HepG2 (cell line): ENCODE results near the gene FBXO10. TPM values are rescaled to one million over a fixed set of nuclear protein-coding genes. Genes with fewer than 3 reads are reported as not detected.

Source experiments
- AGO1 ChIP-seq: fragments of 200-400 bp; formaldehyde crosslinking; IDR thresholded peaks from 2 replicates; pipeline ENCODE4 v1.6.1; 2017; ENCODE audit warnings: mild to moderate bottlenecking, low read depth, low read length, moderate library complexity; ENCODE audit not compliant: poor library complexity, severe bottlenecking
- ELF3 ChIP-seq: IDR thresholded peaks from 2 replicates; pipeline ENCODE4 v1.6.1; 2016; ENCODE audit warnings: missing genetic modification reagents, missing compliant biosample characterization
- GABPB1 ChIP-seq: IDR thresholded peaks from 2 replicates; pipeline ENCODE4 v1.6.1; 2016; ENCODE audit warnings: mild to moderate bottlenecking, missing genetic modification reagents, moderate library complexity, missing compliant biosample characterization
- HOXD1 ChIP-seq: sonication (generic); formaldehyde crosslinking; IDR thresholded peaks from 2 replicates; pipeline ENCODE4 v1.5.0; 2020; ENCODE audit warnings: missing genetic modification reagents
- KDM4B ChIP-seq: sonication (generic); formaldehyde crosslinking; IDR thresholded peaks from 2 replicates; pipeline ENCODE4 v1.4.0; 2020; ENCODE audit warnings: missing genetic modification reagents
- MEF2D ChIP-seq: sonication (generic); formaldehyde crosslinking; IDR thresholded peaks from 2 replicates; pipeline ENCODE4 v1.5.1; 2020; ENCODE audit warnings: mild to moderate bottlenecking, missing genetic modification reagents
- PHF20 ChIP-seq: sonication (generic); formaldehyde crosslinking; IDR thresholded peaks from 2 replicates; pipeline ENCODE4 v1.5.0; 2020; ENCODE audit warnings: mild to moderate bottlenecking, missing genetic modification reagents
- SIX4 ChIP-seq: sonication (generic); formaldehyde crosslinking; IDR thresholded peaks from 2 replicates; pipeline ENCODE4 v1.4.0; 2020; ENCODE audit warnings: missing genetic modification reagents
- SRSF9 ChIP-seq: fragments of 200-400 bp; formaldehyde crosslinking; IDR thresholded peaks from 2 replicates; pipeline ENCODE4 v1.6.1; 2018; ENCODE audit warnings: borderline replicate concordance, mild to moderate bottlenecking, low read depth, low read length; ENCODE audit not compliant: insufficient read depth, poor library complexity, severe bottlenecking
- TAF15 ChIP-seq: fragments of 200-400 bp; formaldehyde crosslinking; IDR thresholded peaks from one replicate; pipeline ENCODE4 v1.6.1; 2018; ENCODE audit warnings: mild to moderate bottlenecking, low read depth, low read length; ENCODE audit not compliant: poor library complexity, severe bottlenecking
- TBX2 ChIP-seq: sonication (generic); formaldehyde crosslinking; IDR thresholded peaks from 2 replicates; pipeline ENCODE4 v1.5.0; 2020; ENCODE audit warnings: missing genetic modification reagents, mild to moderate bottlenecking, borderline replicate concordance
- TMF1 ChIP-seq: sonication (generic); formaldehyde crosslinking; IDR thresholded peaks from 2 replicates; pipeline ENCODE4 v1.8.1; 2022; ENCODE audit warnings: low read depth, missing genetic modification reagents
- ZIK1 ChIP-seq: sonication (generic); formaldehyde crosslinking; IDR thresholded peaks from 2 replicates; pipeline ENCODE4 v1.5.0; 2020; ENCODE audit warnings: mild to moderate bottlenecking, low read depth, missing genetic modification reagents, borderline replicate concordance
- ZNF160 ChIP-seq: sonication (generic); formaldehyde crosslinking; IDR thresholded peaks from 2 replicates; pipeline ENCODE4 v1.8.0; 2022; ENCODE audit warnings: mild to moderate bottlenecking, inconsistent platforms, missing genetic modification reagents
- ZNF225 ChIP-seq: sonication (generic); formaldehyde crosslinking; IDR thresholded peaks from 2 replicates; pipeline ENCODE4 v1.4.0; 2020; ENCODE audit warnings: mild to moderate bottlenecking, missing genetic modification reagents
- ZNF251 ChIP-seq: sonication (generic); formaldehyde crosslinking; IDR thresholded peaks from 2 replicates; pipeline ENCODE4 v1.9.0; 2021; ENCODE audit warnings: mild to moderate bottlenecking, missing genetic modification reagents
- ZNF496 ChIP-seq: sonication (generic); formaldehyde crosslinking; IDR thresholded peaks from 2 replicates; pipeline ENCODE4 v1.8.1; 2023; ENCODE audit warnings: mild to moderate bottlenecking, moderate library complexity, missing genetic modification reagents; ENCODE audit not compliant: insufficient replicate concordance
- ZNF569 ChIP-seq: sonication (generic); formaldehyde crosslinking; IDR thresholded peaks from 2 replicates; pipeline ENCODE4 v1.5.0; 2020; ENCODE audit warnings: mild to moderate bottlenecking, missing genetic modification reagents, moderate library complexity, borderline replicate concordance
- ZNF713 ChIP-seq: sonication (generic); formaldehyde crosslinking; IDR thresholded peaks from 2 replicates; pipeline ENCODE4 v1.4.0; 2020; ENCODE audit warnings: mild to moderate bottlenecking, missing genetic modification reagents
- ZNF781 ChIP-seq: sonication (generic); formaldehyde crosslinking; IDR thresholded peaks from 2 replicates; pipeline ENCODE4 v1.5.1; 2020; ENCODE audit warnings: borderline replicate concordance, mild to moderate bottlenecking, missing genetic modification reagents; ENCODE audit errors: not compliant biosample characterization
- ZNF839 ChIP-seq: sonication (generic); formaldehyde crosslinking; IDR thresholded peaks from 2 replicates; pipeline ENCODE4 v1.4.0; 2020; ENCODE audit warnings: missing genetic modification reagents, mild to moderate bottlenecking, borderline replicate concordance
- polyA plus RNA-seq, 8 experiments: library from polyadenylated mRNA; depleted of rRNA in 3 of 8; stranded (reverse) in 7 of 8; unstranded in 1 of 8; fragments of >200 nt; fragmentation: Illumina TruSeq in 4 of 8; extraction: Trizol in 4 of 8; gene quantifications; 2 replicates each; pipeline versions ENCODE4 v1.2.1 to v1.2.3, GENCODE V29; 2011 to 2016; ENCODE audit warnings: low read depth in 4 of 8, missing spikeins in 1 of 8, mixed read lengths in 1 of 8; ENCODE audit not compliant: insufficient read depth in 1 of 8
- total RNA-seq, 5 experiments: library from RNA; depleted of rRNA; stranded (reverse); fragments of >200 nt; fragmentation: Illumina TruSeq; extraction: Trizol; gene quantifications; 2 replicates each; pipeline ENCODE4 v1.2.3, GENCODE V29; 2016; ENCODE audit warnings: low read depth in 1 of 5
- TF ChIP-seq, protein P1 (sequence below): IDR thresholded peaks from 2 replicates; pipeline ENCODE4 v1.6.1; 2016; ENCODE audit warnings: low read depth, control low read depth
- TF ChIP-seq, protein P2 (sequence below): sonication (generic); formaldehyde crosslinking; IDR thresholded peaks from 2 replicates; pipeline ENCODE4 v1.8.1; 2022; ENCODE audit warnings: low read depth, mild to moderate bottlenecking, missing genetic modification reagents
- TF ChIP-seq, protein P3 (sequence below): sonication (generic); formaldehyde crosslinking; IDR thresholded peaks from 2 replicates; pipeline ENCODE4 v1.4.0; 2020; ENCODE audit warnings: missing genetic modification reagents

FBXO10 gene
- total and polyA plus RNA-seq, 2 of the 13 experiments (the other 11 are each of a cell fraction or from before 2014, with no cell fraction given), result 3.1 to 5.1 TPM

DNA sequence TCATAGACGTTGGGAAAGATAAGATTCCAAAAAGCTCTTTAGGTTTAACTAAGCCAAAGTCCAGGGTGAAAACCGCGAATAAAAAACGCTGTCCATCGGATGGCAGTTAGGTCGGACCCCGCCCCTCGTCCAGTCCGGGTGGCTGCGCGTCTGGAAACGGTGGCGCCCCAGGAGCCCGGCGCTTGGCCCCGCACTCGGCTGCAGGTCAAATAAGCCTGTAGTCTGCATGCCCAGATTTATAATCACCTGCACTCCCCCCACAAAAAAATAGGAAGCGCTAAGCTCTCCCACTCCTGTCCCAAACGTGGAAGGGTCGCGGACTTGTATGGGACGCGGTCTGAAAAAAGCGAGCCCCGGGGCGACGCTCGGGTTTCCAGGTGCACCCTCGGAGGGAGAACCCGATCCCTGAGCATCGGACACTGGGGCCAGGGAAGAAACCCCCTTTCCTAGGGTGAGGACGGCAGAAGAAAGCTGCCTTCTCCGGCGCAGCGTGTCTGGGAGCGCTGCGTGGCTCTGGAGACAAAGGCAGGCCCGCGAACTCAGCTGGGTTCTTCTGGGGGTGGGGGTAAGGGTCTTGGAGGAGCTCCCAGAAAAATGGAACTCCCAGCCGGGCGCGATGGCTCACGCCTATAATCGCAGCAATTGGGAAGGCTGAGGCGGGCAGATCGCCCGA lies 110.0 kb downstream of the FBXO10 start (continued):
- TF ChIP-seq ZNF225 (CRISPR knock-in tag), result no peak
- no peak for TF ChIP-seq MEF2D (CRISPR knock-in tag)
- peak; percentile 22; the same call in 1 of the 2 replicates for TF ChIP-seq PHF20 (CRISPR knock-in tag)
- no peak for TF ChIP-seq TMF1 (CRISPR knock-in tag)
- no peak for TF ChIP-seq ZNF713 (CRISPR knock-in tag)
- no peak for TF ChIP-seq SRSF9
- TF ChIP-seq ZNF496, result no peak
- no peak for TF ChIP-seq ZNF569 (CRISPR knock-in tag)
- TF ChIP-seq ZNF839 (CRISPR knock-in tag), result no peak
- no peak for TF ChIP-seq AGO1
- TF ChIP-seq SIX4 (CRISPR knock-in tag), result no peak
- 0 out of 2 replicates have a peak, but pooled peaks have one; percentile 40 for TF ChIP-seq KDM4B (CRISPR knock-in tag)
- TF ChIP-seq, protein P1, sequence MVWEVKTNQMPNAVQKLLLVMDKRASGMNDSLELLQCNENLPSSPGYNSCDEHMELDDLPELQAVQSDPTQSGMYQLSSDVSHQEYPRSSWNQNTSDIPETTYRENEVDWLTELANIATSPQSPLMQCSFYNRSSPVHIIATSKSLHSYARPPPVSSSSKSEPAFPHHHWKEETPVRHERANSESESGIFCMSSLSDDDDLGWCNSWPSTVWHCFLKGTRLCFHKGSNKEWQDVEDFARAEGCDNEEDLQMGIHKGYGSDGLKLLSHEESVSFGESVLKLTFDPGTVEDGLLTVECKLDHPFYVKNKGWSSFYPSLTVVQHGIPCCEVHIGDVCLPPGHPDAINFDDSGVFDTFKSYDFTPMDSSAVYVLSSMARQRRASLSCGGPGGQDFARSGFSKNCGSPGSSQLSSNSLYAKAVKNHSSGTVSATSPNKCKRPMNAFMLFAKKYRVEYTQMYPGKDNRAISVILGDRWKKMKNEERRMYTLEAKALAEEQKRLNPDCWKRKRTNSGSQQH (CRISPR knock-in tag), result no peak
- TF ChIP-seq ZIK1 (CRISPR knock-in tag), result no peak
- no peak for TF ChIP-seq ZNF251 (CRISPR knock-in tag)
- TF ChIP-seq, protein P2, sequence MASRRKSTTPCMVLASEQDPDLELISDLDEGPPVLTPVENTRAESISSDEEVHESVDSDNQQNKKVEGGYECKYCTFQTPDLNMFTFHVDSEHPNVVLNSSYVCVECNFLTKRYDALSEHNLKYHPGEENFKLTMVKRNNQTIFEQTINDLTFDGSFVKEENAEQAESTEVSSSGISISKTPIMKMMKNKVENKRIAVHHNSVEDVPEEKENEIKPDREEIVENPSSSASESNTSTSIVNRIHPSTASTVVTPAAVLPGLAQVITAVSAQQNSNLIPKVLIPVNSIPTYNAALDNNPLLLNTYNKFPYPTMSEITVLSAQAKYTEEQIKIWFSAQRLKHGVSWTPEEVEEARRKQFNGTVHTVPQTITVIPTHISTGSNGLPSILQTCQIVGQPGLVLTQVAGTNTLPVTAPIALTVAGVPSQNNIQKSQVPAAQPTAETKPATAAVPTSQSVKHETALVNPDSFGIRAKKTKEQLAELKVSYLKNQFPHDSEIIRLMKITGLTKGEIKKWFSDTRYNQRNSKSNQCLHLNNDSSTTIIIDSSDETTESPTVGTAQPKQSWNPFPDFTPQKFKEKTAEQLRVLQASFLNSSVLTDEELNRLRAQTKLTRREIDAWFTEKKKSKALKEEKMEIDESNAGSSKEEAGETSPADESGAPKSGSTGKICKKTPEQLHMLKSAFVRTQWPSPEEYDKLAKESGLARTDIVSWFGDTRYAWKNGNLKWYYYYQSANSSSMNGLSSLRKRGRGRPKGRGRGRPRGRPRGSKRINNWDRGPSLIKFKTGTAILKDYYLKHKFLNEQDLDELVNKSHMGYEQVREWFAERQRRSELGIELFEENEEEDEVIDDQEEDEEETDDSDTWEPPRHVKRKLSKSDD (CRISPR knock-in tag), result no peak
- no peak for TF ChIP-seq ELF3
- peak; percentile 20; the same call in 1 of the 2 replicates for TF ChIP-seq GABPB1 (CRISPR knock-in tag)
- 0 out of 2 replicates have a peak, but pooled peaks have one; percentile 35 for TF ChIP-seq ZNF160
- no peak for TF ChIP-seq HOXD1 (CRISPR knock-in tag)
- TF ChIP-seq, protein P3, sequence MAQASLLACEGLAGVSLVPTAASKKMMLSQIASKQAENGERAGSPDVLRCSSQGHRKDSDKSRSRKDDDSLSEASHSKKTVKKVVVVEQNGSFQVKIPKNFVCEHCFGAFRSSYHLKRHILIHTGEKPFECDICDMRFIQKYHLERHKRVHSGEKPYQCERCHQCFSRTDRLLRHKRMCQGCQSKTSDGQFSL, result no peak
- no peak for TF ChIP-seq TAF15
- TF ChIP-seq ZNF781 (CRISPR knock-in tag), result no peak
- no peak; the same call in 1 of the 2 replicates for TF ChIP-seq TBX2 (CRISPR knock-in tag)
